DMS53 treated with DMSO at 0.1 percent for 48 hours (cell line): ENCODE data around the gene AOC3.
"Not testable (repeated sequence)": the region's sequence is repeated elsewhere in the genome, so short reads cannot be mapped to it uniquely, and the experiment has no call there.

Experiments used
- DNase-seq: peaks from one replicate; lab custom pipeline; 2025; ENCODE audit not compliant: unreplicated experiment; lab: John Stamatoyannopoulos, UW

Gene AOC3

GRCh38 chr17:42891539-42892152 is 40.6 kb downstream of the AOC3 start:
- DNase-seq: no peak

- DNase-seq: no peak
Observed at GRCh38 chr17:42893359-42893758, 42.4 kb downstream of the AOC3 start.

GRCh38 chr17:42894283-42895184 is 43.5 kb downstream of the AOC3 start:
- no peak for DNase-seq

GRCh38 chr17:42895185-42895555 is 44.2 kb downstream of the AOC3 start:
- peak; percentile 35 for DNase-seq

GRCh38 chr17:42898147-42898811 is 47.3 kb downstream of the AOC3 start:
- no peak for DNase-seq

GRCh38 chr17:42899981-42900380 is 49.0 kb downstream of the AOC3 start:
- DNase-seq: not testable (repeated sequence)

GRCh38 chr17:42900460-42901331 is 49.7 kb downstream of the AOC3 start, which contains the start of gene G6PC1:
Gene G6PC1, plus strand, starts transcription at chr17:42900799. Its CDS starts 78 bp downstream, at chr17:42900877.
- no peak for DNase-seq

GRCh38 chr17:42901535-42902229 is 50.7 kb downstream of the AOC3 start:
- DNase-seq: no peak

GRCh38 chr17:42904110-42904469 is 53.1 kb downstream of the AOC3 start:
- no peak for DNase-seq

GRCh38 chr17:42906772-42907446 is 55.9 kb downstream of the AOC3 start:
- DNase-seq: no peak
